PFSK-1 (cell line): ENCODE measurements around the gene ATP5F1E.

Source experiments
- FOXP2 ChIP-seq: optimal IDR thresholded peaks from 2 replicates; pipeline ENCODE3; 2011; ENCODE audit warnings: borderline replicate concordance, control low read depth, inconsistent platforms; ENCODE audit not compliant: insufficient read depth; ENCODE audit errors: extremely low read length, extremely low read depth
- SIN3A ChIP-seq: IDR thresholded peaks from 2 replicates; pipeline ENCODE4 v1.6.1; 2012; ENCODE audit warnings: mild to moderate bottlenecking, low read length, moderate library complexity, borderline replicate concordance; ENCODE audit not compliant: insufficient read depth

GRCh38 chr20:59018817-59019216 lies 13.3 kb downstream of the ATP5F1E start:
- TF ChIP-seq SIN3A (no peak), FOXP2 (no peak)
